HepG2 (cell line): ENCODE measurements around the gene CNPPD1.

Source experiments
- AHR ChIP-seq: IDR thresholded peaks from 2 replicates; pipeline ENCODE4 v1.6.1; 2018; ENCODE audit warnings: missing genetic modification reagents, missing compliant biosample characterization
- CTCF ChIP-seq: sonication (generic); formaldehyde crosslinking; IDR thresholded peaks from 2 replicates; pipeline ENCODE4 v1.5.0; 2020; ENCODE audit warnings: mild to moderate bottlenecking, missing genetic modification reagents, moderate library complexity
- ETS1 ChIP-seq: sonication (generic); formaldehyde crosslinking; IDR thresholded peaks from 2 replicates; pipeline ENCODE4 v1.4.0; 2020; ENCODE audit warnings: missing genetic modification reagents
- FOXA3 ChIP-seq: IDR thresholded peaks from 2 replicates; pipeline ENCODE4 v1.6.1; 2016; ENCODE audit warnings: missing genetic modification reagents, missing compliant biosample characterization
- MAFF ChIP-seq: IDR thresholded peaks from 2 replicates; pipeline ENCODE4 v1.6.1; 2011; ENCODE audit warnings: low read depth, low read length, improper control_type of control experiment
- ZNF3 ChIP-seq: IDR thresholded peaks from 2 replicates; pipeline ENCODE4 v1.7.0; 2017; ENCODE audit warnings: inconsistent platforms
- ZNF335 ChIP-seq: sonication (generic); formaldehyde crosslinking; IDR thresholded peaks from 2 replicates; pipeline ENCODE4 v1.4.0; 2020; ENCODE audit warnings: missing genetic modification reagents
- TF ChIP-seq, protein P1 (sequence below): IDR thresholded peaks from 2 replicates; pipeline ENCODE4 v1.6.1; 2012; ENCODE audit warnings: inconsistent platforms
- TF ChIP-seq, protein P2 (sequence below): sonication (generic); formaldehyde crosslinking; IDR thresholded peaks from 2 replicates; pipeline ENCODE4 v1.5.0; 2020; ENCODE audit warnings: missing genetic modification reagents, mild to moderate bottlenecking, borderline replicate concordance

GRCh38 chr2:219214786-219215185 is 38.1 kb upstream of the CNPPD1 start:
- TF ChIP-seq ETS1 (CRISPR knock-in tag) (no peak), AHR (CRISPR knock-in tag) (no peak), ZNF3 (no peak), MAFF (no peak), CTCF (CRISPR knock-in tag) (no peak), FOXA3 (CRISPR knock-in tag) (no peak), ZNF335 (no peak)
- TF ChIP-seq, protein P1, sequence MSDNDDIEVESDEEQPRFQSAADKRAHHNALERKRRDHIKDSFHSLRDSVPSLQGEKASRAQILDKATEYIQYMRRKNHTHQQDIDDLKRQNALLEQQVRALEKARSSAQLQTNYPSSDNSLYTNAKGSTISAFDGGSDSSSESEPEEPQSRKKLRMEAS: no peak
- TF ChIP-seq, protein P2, sequence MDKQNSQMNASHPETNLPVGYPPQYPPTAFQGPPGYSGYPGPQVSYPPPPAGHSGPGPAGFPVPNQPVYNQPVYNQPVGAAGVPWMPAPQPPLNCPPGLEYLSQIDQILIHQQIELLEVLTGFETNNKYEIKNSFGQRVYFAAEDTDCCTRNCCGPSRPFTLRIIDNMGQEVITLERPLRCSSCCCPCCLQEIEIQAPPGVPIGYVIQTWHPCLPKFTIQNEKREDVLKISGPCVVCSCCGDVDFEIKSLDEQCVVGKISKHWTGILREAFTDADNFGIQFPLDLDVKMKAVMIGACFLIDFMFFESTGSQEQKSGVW (CRISPR knock-in tag): no peak
